Measurements from ENCODE around the gene C13orf42. TPM values are rescaled to one million over a fixed set of nuclear protein-coding genes. Genes with fewer than 3 reads are reported as not detected.

The C13orf42 gene
- polyA plus RNA-seq, 1 experiment: not detected

GRCh38 chr13:51071493-51071892 is 39.6 kb downstream of the C13orf42 start:
- Histone ChIP-seq H3K27me3 (ENCODE audit: control insufficient read depth, insufficient read depth, low read length) (peaks cover 2% of the 10 kb centered on the region), H3K36me3 (ENCODE audit: control insufficient read depth, insufficient read depth, low read length) (no peaks in the 10 kb centered on the region), H3K4me3 (ENCODE audit: low read depth, low read length) (no peak overlapping the region)
- no peak for DNase-seq (ENCODE audit: low read depth)
- CTCF ChIA-PET: interaction anchor here (0.9 to 2.7 kb wide), 6 partner anchors 10 to 1095 kb away, joined by 3 to 9 read pairs (median 8); no protein-coding TSS in a partner anchor
- POLR2A ChIA-PET: no interaction called here
- TF ChIP-seq, protein P1, sequence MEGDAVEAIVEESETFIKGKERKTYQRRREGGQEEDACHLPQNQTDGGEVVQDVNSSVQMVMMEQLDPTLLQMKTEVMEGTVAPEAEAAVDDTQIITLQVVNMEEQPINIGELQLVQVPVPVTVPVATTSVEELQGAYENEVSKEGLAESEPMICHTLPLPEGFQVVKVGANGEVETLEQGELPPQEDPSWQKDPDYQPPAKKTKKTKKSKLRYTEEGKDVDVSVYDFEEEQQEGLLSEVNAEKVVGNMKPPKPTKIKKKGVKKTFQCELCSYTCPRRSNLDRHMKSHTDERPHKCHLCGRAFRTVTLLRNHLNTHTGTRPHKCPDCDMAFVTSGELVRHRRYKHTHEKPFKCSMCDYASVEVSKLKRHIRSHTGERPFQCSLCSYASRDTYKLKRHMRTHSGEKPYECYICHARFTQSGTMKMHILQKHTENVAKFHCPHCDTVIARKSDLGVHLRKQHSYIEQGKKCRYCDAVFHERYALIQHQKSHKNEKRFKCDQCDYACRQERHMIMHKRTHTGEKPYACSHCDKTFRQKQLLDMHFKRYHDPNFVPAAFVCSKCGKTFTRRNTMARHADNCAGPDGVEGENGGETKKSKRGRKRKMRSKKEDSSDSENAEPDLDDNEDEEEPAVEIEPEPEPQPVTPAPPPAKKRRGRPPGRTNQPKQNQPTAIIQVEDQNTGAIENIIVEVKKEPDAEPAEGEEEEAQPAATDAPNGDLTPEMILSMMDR (IDR thresholded peaks at IDR 0.05; ENCODE audit: insufficient read depth, low read depth, low read length): no peak

GRCh38 chr13:51070005-51070649 is 40.9 kb downstream of the C13orf42 start:
- H3K4me3 ChIP-seq (ENCODE audit: low read depth, low read length): no peak overlapping the region
- no peaks in the 10 kb centered on the region for H3K36me3 ChIP-seq (ENCODE audit: control insufficient read depth, insufficient read depth, low read length)
- no peak for DNase-seq (ENCODE audit: low read depth)
- TF ChIP-seq, protein P1 (IDR thresholded peaks at IDR 0.05; ENCODE audit: insufficient read depth, low read depth, low read length): peak; percentile 94
- peaks cover 2% of the 10 kb centered on the region for H3K27me3 ChIP-seq (ENCODE audit: control insufficient read depth, insufficient read depth, low read length)
- ChIA-PET CTCF (interaction anchor here (0.7 to 2.7 kb wide), 8 partner anchors 8 to 1094 kb away, joined by 3 to 9 read pairs (median 5); partner anchors contain the start of gene TRIM13), POLR2A (no interaction called here)

DNA sequence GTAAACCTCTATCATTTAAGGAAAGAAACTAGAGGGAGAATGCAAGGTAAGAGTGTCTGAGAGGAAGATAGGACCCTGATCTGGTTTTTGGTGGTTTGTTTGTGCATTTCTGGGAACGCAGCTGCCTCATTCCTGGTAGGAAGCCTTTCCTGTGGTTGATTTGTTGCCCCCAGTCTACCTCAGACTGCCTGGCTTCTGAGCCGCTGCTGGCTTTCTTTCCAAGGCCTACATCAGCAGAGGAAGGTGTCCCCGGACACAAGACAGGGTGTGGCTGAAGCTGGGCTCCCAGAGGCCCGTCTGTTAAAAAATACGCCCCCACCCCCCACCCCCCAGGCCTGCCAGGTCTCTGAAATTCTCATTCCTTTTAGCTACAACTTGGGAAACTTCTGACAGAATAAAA is 42.6 kb downstream of the C13orf42 start:
- ChIA-PET POLR2A (no interaction called here), CTCF (interaction anchor here (0.9 to 1.8 kb wide), 5 partner anchors 10 to 1092 kb away, joined by 3 to 9 read pairs (median 5); partner anchors contain the start of gene TRIM13)
- Histone ChIP-seq H3K4me3 (ENCODE audit: low read depth, low read length) (no peak overlapping the region), H3K36me3 (ENCODE audit: control insufficient read depth, insufficient read depth, low read length) (no peaks in the 10 kb centered on the region), H3K27me3 (ENCODE audit: control insufficient read depth, insufficient read depth, low read length) (peaks cover 4% of the 10 kb centered on the region)
- TF ChIP-seq, protein P1 (IDR thresholded peaks at IDR 0.05; ENCODE audit: insufficient read depth, low read depth, low read length): no peak
- no peak for DNase-seq (ENCODE audit: low read depth)

DNA sequence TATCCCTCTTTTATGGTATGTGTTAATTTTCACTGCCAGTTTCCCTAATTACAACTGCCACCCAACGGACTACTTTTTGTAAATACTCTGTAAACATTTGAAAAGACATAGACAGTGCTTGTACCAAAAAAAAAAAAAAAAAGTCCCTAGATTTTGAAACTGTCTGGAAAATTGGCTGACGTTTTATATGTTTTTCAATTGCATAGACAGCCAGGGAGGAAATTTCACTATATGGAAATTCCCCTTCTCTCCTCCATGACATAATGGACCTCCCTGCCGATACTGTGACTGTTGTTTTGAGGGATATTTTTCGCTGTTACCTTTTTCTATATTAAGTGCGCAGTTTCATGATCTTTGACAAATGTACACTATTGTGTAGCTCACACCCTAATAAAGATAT is 43.4 kb downstream of the C13orf42 start:
- ChIA-PET CTCF (interaction anchor here (0.6 to 1.2 kb wide), 5 partner anchors 13 to 1762 kb away, joined by 3 to 5 read pairs (median 4); no protein-coding TSS in a partner anchor), POLR2A (no interaction called here)
- H3K36me3 ChIP-seq (ENCODE audit: control insufficient read depth, insufficient read depth, low read length): no peaks in the 10 kb centered on the region
- TF ChIP-seq, protein P1 (IDR thresholded peaks at IDR 0.05; ENCODE audit: insufficient read depth, low read depth, low read length): no peak
- H3K4me3 ChIP-seq (ENCODE audit: low read depth, low read length): no peak overlapping the region
- no peak for DNase-seq (ENCODE audit: low read depth)
- peaks cover 7% of the 10 kb centered on the region for H3K27me3 ChIP-seq (ENCODE audit: control insufficient read depth, insufficient read depth, low read length)

- ChIA-PET POLR2A (no interaction called here), CTCF (interaction anchor here (0.6 to 1.2 kb wide), 5 partner anchors 13 to 1761 kb away, joined by 3 to 5 read pairs (median 4); no protein-coding TSS in a partner anchor)
- H3K36me3 ChIP-seq (ENCODE audit: control insufficient read depth, insufficient read depth, low read length): no peaks in the 10 kb centered on the region
- TF ChIP-seq, protein P1 (IDR thresholded peaks at IDR 0.05; ENCODE audit: insufficient read depth, low read depth, low read length): no peak
- H3K27me3 ChIP-seq (ENCODE audit: control insufficient read depth, insufficient read depth, low read length): peaks cover 7% of the 10 kb centered on the region
- no peak for DNase-seq (ENCODE audit: low read depth)
- no peak overlapping the region for H3K4me3 ChIP-seq (ENCODE audit: low read depth, low read length)
These were observed 43.8 kb downstream of the C13orf42 start for GRCh38 chr13:51067210-51067701.
